Suppressor macrophage treated with lipopolysaccharide for 4 hours (primary cell): ENCODE measurements around the gene RALY.
A peak's percentile ranks its signal among the peaks of the same experiment; 100 is the strongest.

Source experiments
- DNase-seq: peaks from one replicate; pipeline ENCODE4 v3.0.0-alpha.2; 2020

RALY gene

GRCh38 chr20:33990075-33990474 is 3.6 kb upstream of the RALY start:
- DNase-seq: no peak

DNA sequence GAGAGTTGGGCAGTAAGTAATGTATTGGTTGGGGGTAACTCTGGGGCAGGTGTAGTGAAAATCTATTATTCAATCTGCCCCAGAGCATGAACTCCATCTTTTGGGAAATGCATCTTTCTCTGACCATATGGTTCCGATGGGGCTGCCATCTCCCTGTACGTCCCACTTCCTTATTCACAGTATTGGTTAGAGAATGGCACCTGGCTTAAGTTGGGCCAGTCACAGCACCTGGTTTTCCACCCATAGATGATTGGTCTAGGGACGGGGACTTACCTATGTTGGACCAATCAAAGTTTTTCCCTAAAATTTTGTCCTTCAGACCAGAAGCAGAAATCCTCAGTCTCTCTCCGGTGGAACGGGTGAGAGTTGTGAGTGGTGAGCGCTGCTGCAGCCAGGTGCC is 2.2 kb upstream of the RALY start:
- no peak for DNase-seq

- peak; percentile 15 for DNase-seq
Measured at GRCh38 chr20:33992145-33992922, 1.4 kb upstream of the RALY start.

- DNase-seq: peak; percentile 99
Measured at GRCh38 chr20:33992923-33993575, 662 bp upstream of the RALY start.

- DNase-seq: peak; percentile 88
Measured at GRCh38 chr20:33994222-33994913, 657 bp downstream of the RALY start.

DNA sequence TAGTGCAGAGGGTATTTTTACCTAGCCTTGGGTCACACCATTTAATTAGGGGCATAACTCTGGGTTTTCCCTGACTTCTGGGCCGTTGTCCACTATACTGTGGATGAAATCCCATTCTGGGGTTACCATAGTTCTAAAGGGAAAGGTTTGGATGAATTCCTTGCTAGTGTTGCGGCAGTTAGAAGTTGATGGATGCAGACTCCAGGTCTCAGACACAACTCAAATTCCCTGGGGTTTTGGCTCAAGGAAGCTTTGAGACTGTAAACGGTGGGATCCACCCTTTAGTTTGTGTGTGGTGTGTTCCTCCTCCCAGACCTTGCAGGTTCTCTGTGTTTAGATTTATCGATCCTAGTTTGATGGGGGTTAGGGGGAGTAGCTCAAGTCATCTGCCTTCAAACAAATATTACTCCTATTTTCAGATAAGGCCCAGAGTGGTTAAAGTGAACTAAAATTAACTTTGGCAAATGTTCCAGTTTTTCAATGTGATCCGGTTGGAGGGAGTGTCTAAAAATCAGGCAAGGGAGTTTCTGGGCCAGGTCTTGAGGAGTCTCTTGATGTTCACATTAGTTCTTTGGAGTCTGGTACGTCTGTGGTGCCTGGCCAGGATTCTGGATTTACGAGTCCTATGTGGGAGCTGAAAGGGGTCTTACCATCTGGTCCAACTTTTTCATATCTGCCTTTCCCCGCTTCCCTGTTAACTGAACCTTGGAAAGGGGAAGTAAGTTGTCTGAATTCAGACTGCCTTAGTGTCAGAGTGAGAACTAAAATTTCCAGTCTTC is 1.5 kb downstream of the RALY start:
- DNase-seq: peak; percentile 64

DNA sequence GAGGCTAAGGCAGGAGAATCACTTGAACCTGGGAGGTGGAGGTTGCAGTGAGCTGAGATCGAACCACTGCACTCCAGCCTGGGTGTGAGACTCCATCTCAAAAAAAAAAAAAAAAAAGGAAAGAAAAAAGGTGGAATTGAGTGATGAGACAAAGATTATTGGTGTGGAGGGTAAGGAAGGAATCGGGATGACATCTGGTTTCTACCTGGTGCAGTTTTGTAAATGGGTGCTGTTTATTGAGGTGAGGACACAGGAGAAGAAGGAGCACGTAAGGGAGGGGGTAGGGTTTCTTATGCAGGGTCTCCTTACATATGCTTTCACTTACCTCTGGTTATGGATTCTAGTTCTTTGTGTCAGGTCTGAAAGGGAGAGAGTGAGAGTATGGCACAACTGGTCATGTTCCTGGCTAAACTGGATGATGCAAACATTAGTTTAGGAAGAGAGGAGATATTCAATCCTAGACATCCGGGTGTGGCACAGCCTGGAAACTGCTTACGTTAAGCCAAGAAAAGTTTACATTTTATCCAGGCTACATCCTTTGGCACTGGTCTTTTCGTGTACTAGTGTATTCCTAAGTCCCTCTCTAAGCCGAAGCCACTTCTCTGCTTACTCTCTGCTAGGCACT is 5.4 kb downstream of the RALY start:
- DNase-seq: no peak

GRCh38 chr20:34001378-34001777 is 7.7 kb downstream of the RALY start:
- DNase-seq: no peak

DNA sequence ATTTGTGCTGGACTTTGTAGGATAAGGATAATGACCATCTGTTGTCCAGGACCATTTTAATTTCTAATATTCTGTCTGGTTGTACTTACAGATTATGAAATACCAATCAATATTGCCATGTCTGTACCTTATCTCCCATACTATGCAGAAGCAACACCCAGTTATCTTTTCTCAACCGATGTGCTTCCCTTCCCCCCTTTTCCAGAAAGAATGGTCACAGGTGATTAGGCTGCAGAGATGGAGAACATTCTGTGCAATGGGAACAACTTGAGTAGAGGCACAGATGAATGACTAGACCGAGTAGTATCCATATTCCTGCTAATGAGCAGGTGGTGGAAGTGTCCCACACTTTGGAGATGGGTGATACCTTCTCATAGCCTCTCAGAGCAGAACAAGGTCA is 10.5 kb downstream of the RALY start:
- DNase-seq: no peak

DNA sequence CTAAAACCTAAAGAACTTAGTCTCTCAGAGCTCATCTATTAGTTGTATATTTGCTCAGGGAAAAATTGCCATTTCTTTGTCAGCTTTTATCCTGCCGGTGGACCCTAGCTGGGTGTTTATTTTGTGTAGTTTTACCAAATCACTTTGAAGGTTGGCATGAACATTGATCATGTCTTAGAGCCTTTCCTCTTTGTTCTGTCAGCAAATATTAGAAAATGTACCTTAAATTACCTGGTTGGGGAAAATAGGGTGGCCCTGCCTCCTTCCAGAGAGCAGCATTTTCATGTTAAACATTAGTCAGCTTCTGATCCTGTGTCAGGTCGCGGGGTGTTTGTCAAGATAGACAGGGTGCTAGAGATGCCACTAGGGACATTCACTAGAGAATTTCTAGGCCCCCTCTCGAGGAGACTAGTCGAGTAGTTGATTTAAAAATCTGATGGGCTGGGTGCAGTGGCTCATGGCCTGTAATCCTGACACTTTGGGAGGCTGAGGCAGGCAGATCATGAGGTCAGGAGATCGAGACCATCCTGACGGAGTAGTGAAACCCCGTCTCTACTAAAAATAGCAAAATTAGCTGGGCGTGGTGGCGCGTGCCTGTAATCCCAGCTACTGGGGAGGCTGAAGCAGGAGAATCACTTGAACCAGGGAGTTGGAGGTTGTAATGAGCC is 11.2 kb downstream of the RALY start:
- DNase-seq: no peak

GRCh38 chr20:34006619-34007018 is 12.9 kb downstream of the RALY start:
- no peak for DNase-seq

- no peak for DNase-seq
Measured at GRCh38 chr20:34008477-34008876, 14.8 kb downstream of the RALY start.

GRCh38 chr20:34010405-34010931 is 16.8 kb downstream of the RALY start:
- DNase-seq: peak; percentile 33

- no peak for DNase-seq
Measured at GRCh38 chr20:34011275-34011674, 17.6 kb downstream of the RALY start.

DNA sequence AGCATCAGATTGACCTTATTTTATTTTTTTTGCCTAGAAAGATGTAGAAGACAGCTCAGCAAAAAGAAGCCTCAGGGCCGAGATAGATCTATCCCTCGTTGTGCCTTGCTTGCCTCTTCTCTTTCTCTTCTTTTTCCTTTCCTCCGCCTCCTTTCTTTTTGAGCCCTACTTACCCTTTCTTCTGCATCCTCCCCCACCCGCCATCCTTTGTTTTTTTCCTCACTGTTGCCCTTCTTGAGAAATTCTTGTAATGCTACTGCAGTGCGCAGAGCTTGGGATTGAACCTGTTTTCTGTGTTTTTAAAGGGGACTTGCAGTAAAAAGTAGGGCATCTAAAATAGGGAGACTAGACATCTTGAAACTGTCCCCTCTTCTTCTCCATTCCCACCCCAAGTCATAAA is 18.6 kb downstream of the RALY start:
- DNase-seq: no peak

GRCh38 chr20:34012735-34013134 is 19.0 kb downstream of the RALY start:
- DNase-seq: no peak

DNA sequence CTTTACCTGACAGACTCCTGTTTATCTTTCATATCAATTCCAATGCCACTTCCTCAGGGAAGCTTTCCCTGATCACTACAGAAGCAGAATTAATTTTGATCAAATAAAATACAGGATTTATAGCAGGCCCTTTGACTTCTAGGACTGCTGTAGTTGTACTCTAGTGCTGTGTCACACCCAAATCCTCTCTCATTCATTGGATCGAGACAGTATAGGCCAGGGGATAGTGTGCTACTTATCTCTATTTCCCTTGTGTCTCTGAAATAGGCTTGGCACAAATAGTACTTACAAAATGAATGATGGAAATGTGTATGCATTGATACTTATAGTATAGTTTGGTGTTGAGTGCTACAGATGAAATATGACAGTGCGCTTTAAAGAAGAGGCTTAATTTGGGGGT is 19.8 kb downstream of the RALY start:
- no peak for DNase-seq

DNA sequence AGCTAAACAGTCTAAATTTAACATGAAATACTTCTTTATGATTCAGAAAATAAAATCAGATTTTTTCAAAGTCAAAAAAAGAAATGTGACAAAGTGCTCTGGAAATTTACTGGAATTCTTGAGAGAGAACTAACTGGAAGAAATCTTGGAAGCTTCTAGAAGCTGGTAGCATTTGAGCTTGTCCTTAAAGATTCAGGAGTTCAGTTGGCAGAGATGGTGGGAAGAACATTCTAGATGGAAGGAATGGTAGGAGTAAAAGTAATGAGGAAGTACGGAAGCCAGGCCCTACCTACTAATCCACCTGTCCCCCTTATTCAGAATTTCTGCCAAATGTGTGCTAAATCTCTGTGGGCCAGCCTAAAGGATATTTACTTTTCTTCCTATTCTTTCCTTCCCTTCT is 21.2 kb downstream of the RALY start:
- DNase-seq: no peak

DNA sequence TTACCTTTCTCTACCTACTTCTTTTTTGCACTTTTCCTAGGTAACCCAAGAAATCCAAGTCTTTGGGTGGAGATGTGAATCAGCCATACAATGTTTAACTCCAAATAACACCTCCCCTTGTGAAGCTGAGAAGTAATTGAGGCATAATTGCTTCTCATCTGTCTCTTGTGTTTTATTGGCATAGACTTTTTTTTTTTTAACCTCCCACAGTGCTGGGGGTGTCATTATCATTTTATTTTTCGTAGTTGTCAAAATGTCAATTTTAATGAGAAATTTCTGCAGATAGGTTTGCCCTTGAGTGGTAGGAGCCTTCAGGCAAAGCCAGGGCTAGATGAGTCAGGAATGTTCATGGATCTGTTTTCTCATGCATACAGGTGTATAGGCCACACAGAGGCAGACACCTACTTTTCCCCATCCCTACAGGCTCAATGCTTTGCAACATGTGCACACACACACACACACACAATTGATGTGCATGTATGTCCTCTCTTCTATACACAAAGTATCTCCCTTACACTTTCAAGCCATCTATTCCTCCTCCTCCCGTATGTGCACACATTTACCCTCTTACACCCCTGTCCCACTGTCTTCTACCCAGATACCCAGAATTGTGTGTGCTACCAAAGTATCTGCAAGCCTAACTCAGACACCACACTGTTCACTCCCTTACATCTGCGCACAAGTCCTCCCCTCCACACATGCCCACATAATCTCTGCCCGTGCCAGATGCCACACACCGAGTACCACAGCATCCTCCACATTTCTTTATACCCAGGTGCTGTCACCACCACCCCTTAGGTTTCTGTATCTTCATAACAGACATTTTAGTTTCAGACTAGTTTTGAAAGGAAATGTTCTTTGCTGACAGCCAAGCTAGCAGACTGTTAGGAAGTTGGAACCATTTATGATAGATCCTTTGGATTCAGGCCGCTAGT is 22.0 kb downstream of the RALY start:
- no peak for DNase-seq

- DNase-seq: no peak
Measured at GRCh38 chr20:34016736-34017135, 23.0 kb downstream of the RALY start.

DNA sequence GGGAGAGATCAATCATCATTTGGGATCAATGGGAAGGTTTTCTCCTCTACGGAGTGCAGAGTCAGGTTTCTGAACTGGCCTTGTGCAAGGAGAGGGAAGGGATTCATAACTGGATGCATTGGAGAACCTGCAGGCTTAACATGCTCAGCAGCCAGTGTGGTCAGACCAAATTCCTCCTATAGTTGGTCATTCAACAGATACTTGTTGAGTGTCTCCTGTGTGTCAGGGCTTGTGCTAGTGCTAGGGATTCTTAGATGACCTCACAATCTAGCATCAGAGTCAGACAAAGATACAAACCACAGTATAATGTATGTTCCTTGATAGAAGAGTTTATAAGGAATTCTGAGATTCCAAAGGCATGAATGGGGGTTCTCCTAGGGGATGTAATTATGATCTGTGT is 23.9 kb downstream of the RALY start:
- DNase-seq: no peak
